ENCODE measurements around the gene KLLN.

DNA sequence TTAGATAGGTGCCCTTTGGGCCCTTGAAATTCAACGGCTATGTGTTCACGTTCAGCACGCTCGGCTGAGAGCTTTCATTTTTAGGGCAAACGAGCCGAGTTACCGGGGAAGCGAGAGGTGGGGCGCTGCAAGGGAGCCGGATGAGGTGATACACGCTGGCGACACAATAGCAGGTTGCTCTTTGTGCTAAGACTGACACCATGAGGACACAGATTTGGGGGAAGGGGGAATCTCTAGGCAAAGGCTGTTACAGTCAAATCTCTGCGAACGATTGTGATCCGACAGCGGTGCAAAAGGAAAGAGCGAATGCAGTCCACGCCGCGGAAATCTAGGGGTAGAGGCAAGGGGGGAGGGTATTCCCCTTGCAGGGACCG is 667 bp downstream of the KLLN start:
- no peak for TF ChIP-seq TARDBP (IDR thresholded peaks at IDR 0.05)
- TF ChIP-seq ZNF124 (CRISPR knock-in tag; IDR thresholded peaks at IDR 0.05): no peak
- TF ChIP-seq ETS1 (conservative IDR thresholded peaks at IDR 0.05; ENCODE audit: control insufficient read depth, low read depth, low read length): no peak
- TF ChIP-seq FOXM1 (IDR thresholded peaks at IDR 0.05; ENCODE audit: low read depth): no peak
- TF ChIP-seq FOXM1 (CRISPR knock-in tag; IDR thresholded peaks at IDR 0.05; ENCODE audit: low read depth): no peak
- TF ChIP-seq NELFE (IDR thresholded peaks at IDR 0.05; ENCODE audit: insufficient read depth, insufficient read length): no peak
- TF ChIP-seq, protein P1, sequence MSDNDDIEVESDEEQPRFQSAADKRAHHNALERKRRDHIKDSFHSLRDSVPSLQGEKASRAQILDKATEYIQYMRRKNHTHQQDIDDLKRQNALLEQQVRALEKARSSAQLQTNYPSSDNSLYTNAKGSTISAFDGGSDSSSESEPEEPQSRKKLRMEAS (CRISPR knock-in tag; IDR thresholded peaks at IDR 0.05): no peak
- TF ChIP-seq LEF1 (IDR thresholded peaks at IDR 0.05): no peak
- TF ChIP-seq, protein P2, sequence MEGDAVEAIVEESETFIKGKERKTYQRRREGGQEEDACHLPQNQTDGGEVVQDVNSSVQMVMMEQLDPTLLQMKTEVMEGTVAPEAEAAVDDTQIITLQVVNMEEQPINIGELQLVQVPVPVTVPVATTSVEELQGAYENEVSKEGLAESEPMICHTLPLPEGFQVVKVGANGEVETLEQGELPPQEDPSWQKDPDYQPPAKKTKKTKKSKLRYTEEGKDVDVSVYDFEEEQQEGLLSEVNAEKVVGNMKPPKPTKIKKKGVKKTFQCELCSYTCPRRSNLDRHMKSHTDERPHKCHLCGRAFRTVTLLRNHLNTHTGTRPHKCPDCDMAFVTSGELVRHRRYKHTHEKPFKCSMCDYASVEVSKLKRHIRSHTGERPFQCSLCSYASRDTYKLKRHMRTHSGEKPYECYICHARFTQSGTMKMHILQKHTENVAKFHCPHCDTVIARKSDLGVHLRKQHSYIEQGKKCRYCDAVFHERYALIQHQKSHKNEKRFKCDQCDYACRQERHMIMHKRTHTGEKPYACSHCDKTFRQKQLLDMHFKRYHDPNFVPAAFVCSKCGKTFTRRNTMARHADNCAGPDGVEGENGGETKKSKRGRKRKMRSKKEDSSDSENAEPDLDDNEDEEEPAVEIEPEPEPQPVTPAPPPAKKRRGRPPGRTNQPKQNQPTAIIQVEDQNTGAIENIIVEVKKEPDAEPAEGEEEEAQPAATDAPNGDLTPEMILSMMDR (IDR thresholded peaks at IDR 0.05 in 2 of 3, conservative IDR thresholded peaks at IDR 0.05 in 1 of 3; ENCODE audit: insufficient read depth in 2 of 3, low read depth in 1 of 3, low read length in 3 of 3): no peak
- TF ChIP-seq POLR2A (conservative IDR thresholded peaks at IDR 0.05): no peak
- no peak for TF ChIP-seq ZNF398 (CRISPR knock-in tag; IDR thresholded peaks at IDR 0.05)
- TF ChIP-seq NFIC (IDR thresholded peaks at IDR 0.05): no peak
